ENCODE results near the gene TINCR.

The TINCR gene

GRCh38 chr19:5588906-5589676 lies 21.3 kb upstream of the TINCR start:
- DNase-seq, result no peak

GRCh38 chr19:5588441-5588840 lies 20.7 kb upstream of the TINCR start:
- DNase-seq, result no peak

- no peak for DNase-seq
Measured at GRCh38 chr19:5587661-5588060, 19.9 kb upstream of the TINCR start.

GRCh38 chr19:5587071-5587455 lies 19.3 kb upstream of the TINCR start:
- no peak for DNase-seq

- no peak for DNase-seq
Measured at GRCh38 chr19:5586300-5587070, 18.7 kb upstream of the TINCR start.

- peak; percentile 23 for DNase-seq
Measured at GRCh38 chr19:5585461-5586299, 17.9 kb upstream of the TINCR start.

GRCh38 chr19:5580161-5580571 lies 12.4 kb upstream of the TINCR start:
- no peak for DNase-seq

GRCh38 chr19:5579697-5580096 lies 11.9 kb upstream of the TINCR start:
- DNase-seq, result no peak

GRCh38 chr19:5579286-5579685 lies 11.5 kb upstream of the TINCR start:
- no peak for DNase-seq

- DNase-seq, result peak; percentile 65
Measured at GRCh38 chr19:5578097-5578846, 10.5 kb upstream of the TINCR start.

- DNase-seq, result no peak
Measured at GRCh38 chr19:5575590-5575989, 7.8 kb upstream of the TINCR start.

GRCh38 chr19:5572556-5573286 lies 5.0 kb upstream of the TINCR start:
- no peak for DNase-seq

GRCh38 chr19:5571777-5572176 lies 4.0 kb upstream of the TINCR start:
- no peak for DNase-seq

- DNase-seq, result no peak
Measured at GRCh38 chr19:5567970-5568407, 236 bp upstream of the TINCR start.

GRCh38 chr19:5564930-5565329 lies 2.8 kb downstream of the TINCR start:
- no peak for DNase-seq

- no peak for DNase-seq
Measured at GRCh38 chr19:5563935-5564612, 3.7 kb downstream of the TINCR start.

- no peak for DNase-seq
Measured at GRCh38 chr19:5563008-5563431, 4.7 kb downstream of the TINCR start.

- no peak for DNase-seq
Measured at GRCh38 chr19:5562280-5562679, 5.5 kb downstream of the TINCR start.

GRCh38 chr19:5561559-5561958 lies 6.2 kb downstream of the TINCR start:
- DNase-seq, result no peak

GRCh38 chr19:5560156-5560555 lies 7.6 kb downstream of the TINCR start:
- no peak for DNase-seq

- no peak for DNase-seq
Measured at GRCh38 chr19:5559804-5560133, 8.0 kb downstream of the TINCR start.

All from stimulated activated CD4-positive, alpha-beta T cell treated with anti-CD3 and anti-CD28 coated beads, Interleukin-1b, Interleukin-23, amount 100 ng/mL, for 48 hours (primary cell).